ENCODE data around the gene PON2.

Gene PON2

DNA sequence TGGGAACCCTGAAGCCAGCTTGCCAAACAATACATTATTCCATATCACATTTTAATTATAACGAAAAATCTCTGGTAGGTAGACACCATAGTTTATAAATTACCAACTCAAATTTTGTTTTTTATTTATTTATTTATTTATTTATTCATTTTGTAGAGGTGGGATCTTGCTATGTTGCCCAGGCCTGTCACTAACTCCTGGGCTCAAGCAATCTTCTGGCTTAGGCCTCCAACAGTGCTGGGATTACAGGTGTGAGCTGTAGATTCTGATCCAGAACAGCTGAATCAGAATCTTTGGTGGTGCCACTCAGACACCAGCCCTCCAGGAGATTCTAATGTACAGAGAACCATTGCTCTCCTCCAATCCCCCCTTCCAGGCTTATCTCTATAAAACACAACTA is 1.7 kb downstream of the PON2 start:
- Histone ChIP-seq H3K27me3 (ENCODE audit: low read depth) (no peaks in the 10 kb centered on the region), H3K9me3 (no peaks in the 10 kb centered on the region), H3K4me1 (peaks cover 7% of the 10 kb centered on the region), H3K36me3 (replicated peaks) (peaks cover 5% of the 10 kb centered on the region; the same call in 1 of the 2 replicates), H3K4me3 (no peak overlapping the region)
- in situ Hi-C loops (cut with MboI; ENCODE audit: low sequenced_read_pairs) = no loop called here
- DNase-seq (ENCODE audit: low spot score in 2 of 2) = no peak

DNA sequence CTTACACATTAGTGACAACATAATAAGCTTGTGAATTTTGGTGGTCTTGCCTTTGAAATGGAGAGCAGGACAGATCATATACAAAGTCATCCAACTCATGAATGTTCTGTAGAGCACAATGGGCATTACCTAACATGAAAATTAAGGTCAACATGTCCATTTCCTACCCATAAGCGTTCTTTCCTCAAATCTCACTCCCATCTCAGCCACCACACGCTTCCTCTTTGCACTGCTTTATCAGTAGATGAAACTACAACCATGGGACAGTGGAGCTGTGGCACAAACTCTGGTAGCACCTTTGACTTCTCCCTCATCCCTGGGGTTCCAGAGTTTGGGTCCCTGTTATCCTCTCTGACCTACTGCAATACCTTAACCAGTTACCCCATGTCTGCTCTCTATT is 2.2 kb downstream of the PON2 start:
- in situ Hi-C loops (cut with MboI; ENCODE audit: low sequenced_read_pairs) = no loop called here
- peaks cover 7% of the 10 kb centered on the region for H3K4me1 ChIP-seq
- H3K36me3 ChIP-seq (replicated peaks) = peaks cover 5% of the 10 kb centered on the region; the same call in 1 of the 2 replicates

DNA sequence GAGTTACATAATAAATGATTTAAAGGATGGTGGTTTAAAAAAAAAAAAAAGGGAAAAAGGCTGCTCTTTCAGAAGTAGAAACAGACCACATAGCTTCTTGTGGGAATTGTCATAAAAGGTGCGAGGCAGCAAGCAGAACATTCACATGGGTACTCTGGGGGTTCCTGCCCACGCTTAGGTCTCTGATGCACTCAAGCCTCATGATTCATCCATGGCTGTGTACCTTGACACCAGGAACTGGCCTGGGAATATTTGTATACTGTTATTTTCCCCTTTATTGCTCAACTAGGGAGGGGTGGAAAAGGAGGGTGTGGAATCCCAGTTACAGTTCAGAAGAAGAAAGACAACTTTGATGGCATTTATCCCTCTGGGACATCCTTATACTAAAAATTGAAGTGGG is 4.0 kb downstream of the PON2 start:
- in situ Hi-C loops (cut with MboI; ENCODE audit: low sequenced_read_pairs) = no loop called here
- Histone ChIP-seq H3K9me3 (no peaks in the 10 kb centered on the region), H3K27me3 (ENCODE audit: low read depth) (no peaks in the 10 kb centered on the region), H3K4me1 (peaks cover 7% of the 10 kb centered on the region), H3K36me3 (replicated peaks) (peaks cover 5% of the 10 kb centered on the region; the same call in 1 of the 2 replicates), H3K4me3 (no peak overlapping the region)
- no peak for DNase-seq (ENCODE audit: low spot score in 2 of 2)

More for the DNA sequence above, 2.2 kb downstream of the PON2 start:
- Histone ChIP-seq H3K27me3 (ENCODE audit: low read depth) (no peaks in the 10 kb centered on the region), H3K4me3 (no peak overlapping the region), H3K9me3 (no peaks in the 10 kb centered on the region)
- no peak for DNase-seq (ENCODE audit: low spot score in 2 of 2)

DNA sequence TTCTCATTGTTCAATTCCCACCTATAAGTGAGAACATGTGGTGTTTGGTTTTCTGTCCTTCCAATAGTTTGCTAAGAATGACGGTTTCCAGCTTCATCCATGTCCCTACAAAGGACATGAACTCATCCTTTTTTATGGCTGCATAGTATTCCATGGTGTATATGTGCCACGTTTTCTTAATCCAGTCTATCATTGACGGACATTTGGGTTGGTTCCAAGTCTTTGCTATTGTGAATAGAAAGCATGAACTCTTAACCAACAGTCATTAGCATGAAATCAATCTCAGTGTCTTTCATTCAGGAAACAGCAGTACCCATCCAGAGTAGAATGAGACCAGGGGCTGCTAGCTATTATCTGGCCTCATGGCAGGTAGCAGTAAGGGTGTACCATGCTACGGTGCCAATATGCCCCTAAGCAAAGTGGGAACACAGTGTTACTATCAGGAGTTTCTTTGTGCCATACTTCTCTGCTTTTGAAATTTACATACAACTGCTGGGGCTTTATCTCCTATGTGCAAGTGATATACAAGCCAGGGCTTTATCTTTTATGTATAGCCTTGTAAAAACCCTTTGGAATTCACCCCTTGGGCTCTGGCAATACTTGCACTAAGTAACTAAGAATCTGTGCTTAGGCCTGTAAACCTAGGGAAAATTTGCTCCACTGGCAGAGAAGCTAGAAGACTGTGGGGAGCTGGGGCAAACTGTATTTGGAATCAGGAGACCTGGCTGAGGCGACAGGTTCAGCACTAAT is 5.4 kb downstream of the PON2 start:
- Histone ChIP-seq H3K4me3 (no peak overlapping the region), H3K4me1 (peaks cover 2% of the 10 kb centered on the region; the same call in 1 of the 2 replicates), H3K27me3 (ENCODE audit: low read depth) (no peaks in the 10 kb centered on the region), H3K36me3 (replicated peaks) (peaks cover 5% of the 10 kb centered on the region; the same call in 1 of the 2 replicates), H3K9me3 (no peaks in the 10 kb centered on the region)
- in situ Hi-C loops (cut with MboI; ENCODE audit: low sequenced_read_pairs) = no loop called here
- DNase-seq (ENCODE audit: low spot score in 2 of 2) = no peak

DNA sequence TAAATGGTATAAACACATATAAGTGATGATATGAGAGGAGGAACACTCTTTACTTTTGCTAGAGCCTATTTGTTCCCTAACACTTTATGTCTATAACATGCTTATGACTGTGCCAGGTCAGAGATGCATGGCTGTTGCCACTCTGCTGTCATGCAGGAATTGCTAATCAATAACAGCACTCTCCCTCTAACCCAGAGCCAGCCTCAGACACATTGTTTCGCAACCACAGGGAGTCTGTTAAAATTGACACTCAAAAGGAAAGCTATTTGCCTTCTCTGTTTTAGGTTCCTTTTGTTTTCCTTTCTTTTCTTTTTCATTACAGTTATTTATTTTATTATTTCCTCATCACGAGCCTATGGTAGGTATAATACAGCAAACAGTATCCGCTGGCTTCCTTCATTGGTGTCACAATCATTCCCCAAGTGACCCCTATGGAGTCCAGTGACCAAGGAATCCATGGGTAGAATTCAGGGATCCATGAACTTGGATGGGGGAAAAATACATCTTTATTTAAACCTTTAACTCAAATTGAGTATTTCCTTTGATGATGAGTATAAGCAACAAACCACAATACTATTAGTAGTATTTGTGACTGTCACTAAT is 6.8 kb downstream of the PON2 start:
- Histone ChIP-seq H3K9me3 (no peaks in the 10 kb centered on the region), H3K4me3 (no peak overlapping the region), H3K27me3 (ENCODE audit: low read depth) (no peaks in the 10 kb centered on the region), H3K36me3 (replicated peaks) (peaks cover 5% of the 10 kb centered on the region; the same call in 1 of the 2 replicates), H3K4me1 (peaks cover 2% of the 10 kb centered on the region; the same call in 1 of the 2 replicates)
- DNase-seq (ENCODE audit: low spot score in 2 of 2) = no peak
- in situ Hi-C loops (cut with MboI; ENCODE audit: low sequenced_read_pairs) = no loop called here

DNA sequence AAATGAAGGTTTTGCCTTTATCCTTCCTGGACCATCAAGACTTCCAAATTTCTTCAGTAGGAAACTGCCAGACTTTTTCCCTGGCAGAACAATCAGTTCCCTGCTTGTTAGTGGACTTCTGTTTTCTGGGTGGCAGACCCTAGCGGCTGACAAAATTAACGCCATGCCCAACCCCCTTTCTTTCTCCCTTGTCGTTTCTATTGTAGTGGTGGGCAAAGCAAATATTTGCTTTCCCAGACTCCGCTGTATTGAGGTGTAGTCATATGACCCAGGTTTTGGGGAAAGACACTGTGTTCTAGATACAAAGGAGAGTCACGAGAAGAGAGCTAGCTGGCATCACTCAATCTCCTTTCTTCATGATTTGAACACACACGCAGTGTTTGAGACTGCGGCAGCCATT is 7.7 kb downstream of the PON2 start:
- DNase-seq (ENCODE audit: low spot score in 2 of 2) = no peak
- H3K36me3 ChIP-seq (replicated peaks) = peaks cover 5% of the 10 kb centered on the region; the same call in 1 of the 2 replicates
- no peaks in the 10 kb centered on the region for H3K27me3 ChIP-seq (ENCODE audit: low read depth)
- in situ Hi-C loops (cut with MboI; ENCODE audit: low sequenced_read_pairs) = no loop called here
- no peaks in the 10 kb centered on the region for H3K9me3 ChIP-seq
- H3K4me3 ChIP-seq = no peak overlapping the region
- no peaks in the 10 kb centered on the region for H3K4me1 ChIP-seq

DNA sequence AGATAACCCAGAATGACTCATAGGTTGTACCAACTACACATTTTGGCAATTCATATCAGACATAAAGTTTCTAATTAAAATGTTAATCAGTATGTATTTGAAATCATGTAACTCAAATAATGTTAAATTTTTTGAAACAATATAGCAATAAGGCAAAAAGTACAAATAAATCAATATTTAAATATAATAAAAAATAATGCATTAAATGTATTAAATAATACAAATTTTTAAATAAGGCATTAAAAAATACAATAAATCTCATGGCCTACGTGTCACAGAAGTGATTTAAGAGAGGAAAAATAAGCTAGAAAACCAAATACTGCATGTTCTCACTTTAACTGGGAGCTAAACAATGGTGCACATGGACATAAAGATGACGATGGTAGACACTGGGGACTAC is 9.1 kb downstream of the PON2 start:
- Histone ChIP-seq H3K27me3 (ENCODE audit: low read depth) (no peaks in the 10 kb centered on the region), H3K9me3 (no peaks in the 10 kb centered on the region), H3K36me3 (replicated peaks) (peaks cover 5% of the 10 kb centered on the region), H3K4me1 (no peaks in the 10 kb centered on the region), H3K4me3 (no peak overlapping the region)
- in situ Hi-C loops (cut with MboI; ENCODE audit: low sequenced_read_pairs) = no loop called here
- DNase-seq (ENCODE audit: low spot score in 2 of 2) = no peak

DNA sequence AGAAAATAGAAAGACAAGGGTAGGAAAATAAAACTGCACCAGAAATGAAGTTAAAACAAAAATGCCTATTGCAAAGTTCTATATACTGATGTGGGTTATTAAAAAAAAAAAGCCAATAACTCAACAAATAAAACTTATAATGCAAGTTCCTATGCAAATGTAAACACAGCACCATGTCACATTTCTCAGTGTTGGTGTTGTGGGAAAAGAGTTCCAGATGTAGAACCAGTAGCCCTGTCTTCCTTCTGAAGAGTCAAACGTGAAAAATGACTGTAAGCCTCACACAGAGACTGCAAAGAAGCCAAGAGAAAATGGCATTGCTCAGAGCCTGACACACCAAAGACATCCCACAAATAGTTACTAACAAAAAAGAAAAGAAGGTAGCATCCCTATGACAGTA is 10.1 kb downstream of the PON2 start:
- Histone ChIP-seq H3K9me3 (no peaks in the 10 kb centered on the region), H3K27me3 (ENCODE audit: low read depth) (no peaks in the 10 kb centered on the region), H3K4me3 (no peak overlapping the region), H3K36me3 (replicated peaks) (peaks cover 5% of the 10 kb centered on the region), H3K4me1 (no peaks in the 10 kb centered on the region)
- no peak for DNase-seq (ENCODE audit: low spot score in 2 of 2)
- in situ Hi-C loops (cut with MboI; ENCODE audit: low sequenced_read_pairs) = no loop called here

DNA sequence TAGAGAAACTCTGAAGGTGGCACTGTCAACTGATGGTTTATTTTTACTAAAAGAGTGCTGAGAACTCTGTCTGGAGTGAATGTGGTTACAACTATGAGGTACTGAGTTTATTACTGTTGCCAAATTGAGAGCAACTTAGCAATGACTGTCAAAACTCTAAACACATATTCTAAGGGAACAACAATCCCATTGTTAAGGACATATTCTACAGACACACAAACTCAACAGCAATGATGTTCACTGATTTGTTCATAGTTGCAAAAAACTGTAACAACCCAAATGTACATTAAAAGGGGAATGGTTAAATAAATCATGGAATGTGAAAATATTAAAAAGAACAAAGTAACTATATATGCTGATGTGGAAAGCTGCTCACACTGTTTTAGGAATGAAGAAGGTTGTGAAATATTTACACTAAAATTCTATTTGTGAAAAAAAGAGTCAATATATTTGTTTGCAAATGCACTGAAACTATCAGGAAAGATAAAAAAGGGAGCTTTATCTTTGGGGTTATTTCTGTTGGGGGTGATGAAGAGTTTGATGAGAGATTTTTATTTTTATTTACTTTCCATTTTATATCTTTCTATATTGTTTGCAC is 12.9 kb downstream of the PON2 start:
- H3K27me3 ChIP-seq (ENCODE audit: low read depth) = no peaks in the 10 kb centered on the region
- H3K36me3 ChIP-seq (replicated peaks) = no peaks in the 10 kb centered on the region; the same call in none of the 2 replicates
- DNase-seq (ENCODE audit: low spot score in 2 of 2) = no peak
- in situ Hi-C loops (cut with MboI; ENCODE audit: low sequenced_read_pairs) = no loop called here
- H3K9me3 ChIP-seq = no peaks in the 10 kb centered on the region
- no peaks in the 10 kb centered on the region for H3K4me1 ChIP-seq
- H3K4me3 ChIP-seq = no peak overlapping the region

DNA sequence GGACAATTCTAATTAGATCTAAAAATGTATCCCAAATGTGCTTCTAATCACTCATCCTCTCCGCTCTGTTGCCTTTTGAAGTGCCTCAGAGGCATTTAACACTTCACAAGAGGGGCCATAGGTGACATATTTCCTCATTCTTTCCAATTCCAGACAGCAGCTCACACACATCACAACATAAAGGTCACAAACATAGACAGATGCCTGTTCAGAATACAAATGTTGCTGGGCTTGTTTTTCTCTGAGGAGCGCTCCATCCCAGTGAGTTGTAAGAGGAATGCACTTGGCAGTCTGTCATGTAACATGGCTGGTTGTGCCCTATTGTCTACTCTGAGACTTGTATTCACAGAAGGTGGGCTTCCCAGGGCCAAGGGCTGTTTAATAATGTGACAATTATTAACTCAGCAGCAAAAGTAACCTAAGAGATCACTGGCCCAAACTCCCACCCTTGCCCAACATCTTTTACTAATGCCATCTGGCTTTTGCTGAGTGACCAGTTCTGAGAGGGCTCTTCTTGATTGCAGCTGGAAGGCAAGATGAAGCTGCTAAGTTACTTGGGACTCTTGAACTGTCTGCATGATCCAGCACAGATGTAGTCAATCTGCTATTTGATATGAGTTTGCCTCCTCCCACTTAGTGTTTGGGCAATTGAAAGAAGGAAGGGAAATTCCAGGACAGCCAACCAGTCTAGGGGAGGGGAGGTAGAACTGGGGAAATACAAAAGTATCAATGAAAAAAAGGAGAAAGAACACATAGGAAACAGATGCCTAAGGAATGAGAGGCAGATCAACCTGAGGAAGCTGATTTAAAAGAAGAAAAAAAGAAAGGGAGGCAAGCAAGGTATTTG is 13.6 kb downstream of the PON2 start:
- no peak for DNase-seq (ENCODE audit: low spot score in 2 of 2)
- no peaks in the 10 kb centered on the region for H3K9me3 ChIP-seq
- no peak overlapping the region for H3K4me3 ChIP-seq
- no peaks in the 10 kb centered on the region; the same call in none of the 2 replicates for H3K36me3 ChIP-seq (replicated peaks)
- in situ Hi-C loops (cut with MboI; ENCODE audit: low sequenced_read_pairs) = no loop called here
- H3K4me1 ChIP-seq = no peaks in the 10 kb centered on the region
- no peaks in the 10 kb centered on the region for H3K27me3 ChIP-seq (ENCODE audit: low read depth)

DNA sequence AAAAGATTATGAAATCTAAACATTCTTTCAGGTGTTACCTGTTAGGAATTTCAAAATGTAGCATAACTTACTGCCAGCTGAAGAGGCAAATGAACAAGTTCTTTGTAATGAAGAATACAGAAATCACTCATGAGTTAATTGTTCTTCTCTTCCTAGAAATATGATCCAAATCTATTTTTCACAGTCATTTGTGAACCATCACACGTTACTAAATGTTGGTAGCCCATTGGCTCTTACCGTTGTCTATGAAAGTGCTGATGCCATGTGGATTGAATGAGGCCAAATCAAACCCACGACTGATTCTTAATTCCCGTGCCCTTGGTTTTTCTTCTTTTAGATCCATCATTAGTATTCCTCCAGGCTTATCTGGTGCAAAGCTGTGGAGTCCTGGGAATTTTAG is 22.8 kb downstream of the PON2 start:
- no peak for DNase-seq (ENCODE audit: low spot score in 2 of 2)
- H3K36me3 ChIP-seq (replicated peaks) = peaks cover 12% of the 10 kb centered on the region
- H3K9me3 ChIP-seq = no peaks in the 10 kb centered on the region
- in situ Hi-C loops (cut with MboI; ENCODE audit: low sequenced_read_pairs) = no loop called here
- H3K4me3 ChIP-seq = no peak overlapping the region
- H3K4me1 ChIP-seq = peaks cover 15% of the 10 kb centered on the region
- no peaks in the 10 kb centered on the region for H3K27me3 ChIP-seq (ENCODE audit: low read depth)

DNA sequence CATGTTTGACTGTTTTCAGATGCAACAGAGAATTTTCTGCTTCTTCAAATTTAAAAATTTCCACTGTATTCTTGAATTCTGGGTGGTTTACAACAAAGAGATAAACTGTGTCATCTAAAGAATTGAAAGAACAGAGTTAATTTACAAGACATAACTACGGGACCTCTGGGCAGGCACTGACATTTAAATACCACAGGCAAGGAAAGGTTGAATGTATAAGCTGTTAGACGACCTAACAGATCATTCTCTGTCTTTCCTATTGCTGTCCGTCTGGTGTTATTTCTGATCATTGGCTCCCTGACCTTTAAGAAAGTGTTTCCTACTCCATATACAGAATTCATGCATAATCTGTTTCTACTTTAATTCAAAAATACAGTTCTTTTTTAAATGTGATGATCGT is 23.2 kb downstream of the PON2 start:
- in situ Hi-C loops (cut with MboI; ENCODE audit: low sequenced_read_pairs) = no loop called here
- Histone ChIP-seq H3K9me3 (no peaks in the 10 kb centered on the region), H3K27me3 (ENCODE audit: low read depth) (no peaks in the 10 kb centered on the region), H3K36me3 (replicated peaks) (peaks cover 15% of the 10 kb centered on the region), H3K4me3 (no peak overlapping the region), H3K4me1 (peaks cover 15% of the 10 kb centered on the region)
- DNase-seq (ENCODE audit: low spot score in 2 of 2) = no peak

DNA sequence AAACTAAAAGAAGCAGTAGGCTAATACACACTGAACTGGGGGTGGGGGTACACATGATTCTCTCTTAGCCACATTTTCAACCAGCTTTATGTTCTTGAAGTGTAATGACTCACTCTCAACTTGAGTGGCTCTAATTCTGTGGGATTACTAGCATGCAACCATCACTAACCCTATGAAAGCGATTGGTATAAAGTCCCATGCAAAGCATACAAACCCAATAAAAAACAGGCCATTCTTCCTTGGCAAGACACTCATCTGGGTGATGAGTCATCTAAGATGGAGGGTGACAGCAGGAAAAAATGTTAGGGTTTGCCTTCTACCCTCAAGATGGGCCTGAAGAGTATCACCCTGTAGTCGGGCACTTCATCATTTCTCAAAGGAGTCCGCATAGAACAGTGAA is 23.8 kb downstream of the PON2 start:
- in situ Hi-C loops (cut with MboI; ENCODE audit: low sequenced_read_pairs) = no loop called here
- no peaks in the 10 kb centered on the region for H3K27me3 ChIP-seq (ENCODE audit: low read depth)
- no peak overlapping the region for H3K4me3 ChIP-seq
- no peak for DNase-seq (ENCODE audit: low spot score in 2 of 2)
- H3K4me1 ChIP-seq = peaks cover 15% of the 10 kb centered on the region
- no peaks in the 10 kb centered on the region for H3K9me3 ChIP-seq
- H3K36me3 ChIP-seq (replicated peaks) = peaks cover 15% of the 10 kb centered on the region

Measured in HAP-1 (cell line).